ENCODE measurements around the gene TMEM86B. TPM values are rescaled to one million over a fixed set of nuclear protein-coding genes. Genes with fewer than 3 reads are reported as not detected.

TMEM86B gene, protein sequence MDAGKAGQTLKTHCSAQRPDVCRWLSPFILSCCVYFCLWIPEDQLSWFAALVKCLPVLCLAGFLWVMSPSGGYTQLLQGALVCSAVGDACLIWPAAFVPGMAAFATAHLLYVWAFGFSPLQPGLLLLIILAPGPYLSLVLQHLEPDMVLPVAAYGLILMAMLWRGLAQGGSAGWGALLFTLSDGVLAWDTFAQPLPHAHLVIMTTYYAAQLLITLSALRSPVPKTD
- total RNA-seq (2022) (4.2 and 4.7 TPM in 2 replicates), Bru-seq, nascent RNA (percentile 56 among the genes with signal in this experiment), BruChase-seq, experiment 1, labeled RNA remaining after a 6-hour chase (percentile 83 among the genes with signal in this experiment), BruChase-seq, experiment 2, labeled RNA remaining after a 2-hour chase (percentile 64 among the genes with signal in this experiment)
- long read RNA-seq, partial matches to known transcripts: 0 of 3 reads
- long read RNA-seq, other reads (novel, unspliced or antisense): 0 of 3 reads

- intact Hi-C loops (cut with micrococcal nuclease): no loop called here
- H3K36me3 Mint-ChIP-seq (ENCODE audit: insufficient read depth, unreplicated experiment): peaks cover 42% of the 10 kb centered on the region
- DNase-seq (ENCODE audit: unreplicated experiment): no peak
- POLR2A ChIA-PET: interaction anchor here (1.0 kb wide), 1 partner anchor 22 kb away, joined by 3 read pairs; no protein-coding TSS in a partner anchor
- BruUV-seq (replicated peaks): no TSS peak
- TF ChIP-seq, protein P1, sequence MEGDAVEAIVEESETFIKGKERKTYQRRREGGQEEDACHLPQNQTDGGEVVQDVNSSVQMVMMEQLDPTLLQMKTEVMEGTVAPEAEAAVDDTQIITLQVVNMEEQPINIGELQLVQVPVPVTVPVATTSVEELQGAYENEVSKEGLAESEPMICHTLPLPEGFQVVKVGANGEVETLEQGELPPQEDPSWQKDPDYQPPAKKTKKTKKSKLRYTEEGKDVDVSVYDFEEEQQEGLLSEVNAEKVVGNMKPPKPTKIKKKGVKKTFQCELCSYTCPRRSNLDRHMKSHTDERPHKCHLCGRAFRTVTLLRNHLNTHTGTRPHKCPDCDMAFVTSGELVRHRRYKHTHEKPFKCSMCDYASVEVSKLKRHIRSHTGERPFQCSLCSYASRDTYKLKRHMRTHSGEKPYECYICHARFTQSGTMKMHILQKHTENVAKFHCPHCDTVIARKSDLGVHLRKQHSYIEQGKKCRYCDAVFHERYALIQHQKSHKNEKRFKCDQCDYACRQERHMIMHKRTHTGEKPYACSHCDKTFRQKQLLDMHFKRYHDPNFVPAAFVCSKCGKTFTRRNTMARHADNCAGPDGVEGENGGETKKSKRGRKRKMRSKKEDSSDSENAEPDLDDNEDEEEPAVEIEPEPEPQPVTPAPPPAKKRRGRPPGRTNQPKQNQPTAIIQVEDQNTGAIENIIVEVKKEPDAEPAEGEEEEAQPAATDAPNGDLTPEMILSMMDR (IDR thresholded peaks at IDR 0.05; ENCODE audit: unreplicated experiment): no peak
- no peak within 1 kb of the TSS for H3K27ac Mint-ChIP-seq (ENCODE audit: low read depth, unreplicated experiment)
- H3K27me3 Mint-ChIP-seq (ENCODE audit: insufficient read depth, unreplicated experiment): no peaks in the 10 kb centered on the region
- CTCF ChIA-PET: interaction anchor here (0.6 kb wide), 2 partner anchors 36 to 87 kb away, joined by 3 read pairs; no protein-coding TSS in a partner anchor
- H3K9me3 Mint-ChIP-seq (ENCODE audit: unreplicated experiment): no peaks in the 10 kb centered on the region
- H3K4me3 Mint-ChIP-seq (ENCODE audit: unreplicated experiment): no peak within 1 kb of the TSS
- H3K4me1 Mint-ChIP-seq (ENCODE audit: insufficient read depth, unreplicated experiment): no peaks in the 10 kb centered on the region
Measured at GRCh38 chr19:55228403-55229031, at the start of gene TMEM86B. Gene TMEM86B, minus strand, starts transcription at chr19:55228763. Its CDS starts 22 bp downstream, at chr19:55228741.

GRCh38 chr19:55277494-55277893, 48.9 kb upstream of the TMEM86B start:
- Mint-ChIP-seq H3K4me1 (ENCODE audit: insufficient read depth, unreplicated experiment) (peaks cover 23% of the 10 kb centered on the region), H3K36me3 (ENCODE audit: insufficient read depth, unreplicated experiment) (peaks cover 27% of the 10 kb centered on the region), H3K9me3 (ENCODE audit: unreplicated experiment) (no peaks in the 10 kb centered on the region), H3K27me3 (ENCODE audit: insufficient read depth, unreplicated experiment) (no peaks in the 10 kb centered on the region), H3K4me3 (ENCODE audit: unreplicated experiment) (no peak overlapping the region), H3K27ac (ENCODE audit: low read depth, unreplicated experiment) (peak overlapping the region; percentile 53)
- TF ChIP-seq, protein P1 (IDR thresholded peaks at IDR 0.05; ENCODE audit: unreplicated experiment): no peak
- BruUV-seq (replicated peaks): no TSS peak
- POLR2A ChIA-PET: interaction anchor here (1.2 to 1.3 kb wide), 3 partner anchors 18 to 160 kb away, joined by 3 to 6 read pairs (median 4); partner anchors contain the start of genes PPP1R12C and PPP6R1
- intact Hi-C loops (cut with micrococcal nuclease): no loop called here
- CTCF ChIA-PET: interaction anchor here (0.5 to 0.7 kb wide), 3 partner anchors 25 to 136 kb away, joined by 3 to 4 read pairs (median 3); no protein-coding TSS in a partner anchor
- no peak for DNase-seq (ENCODE audit: unreplicated experiment)

- no TSS peak for BruUV-seq (replicated peaks)
- ChIA-PET POLR2A (no interaction called here), CTCF (interaction anchor here (0.6 to 0.7 kb wide), 2 partner anchors 20 to 25 kb away, joined by 3 to 4 read pairs; no protein-coding TSS in a partner anchor)
- no peaks in the 10 kb centered on the region for H3K9me3 Mint-ChIP-seq (ENCODE audit: unreplicated experiment)
- H3K4me3 Mint-ChIP-seq (ENCODE audit: unreplicated experiment): no peak overlapping the region
- TF ChIP-seq, protein P1 (IDR thresholded peaks at IDR 0.05; ENCODE audit: unreplicated experiment): no peak
- peaks cover 33% of the 10 kb centered on the region for H3K36me3 Mint-ChIP-seq (ENCODE audit: insufficient read depth, unreplicated experiment)
- peaks cover 23% of the 10 kb centered on the region for H3K4me1 Mint-ChIP-seq (ENCODE audit: insufficient read depth, unreplicated experiment)
- no peak for DNase-seq (ENCODE audit: unreplicated experiment)
- H3K27me3 Mint-ChIP-seq (ENCODE audit: insufficient read depth, unreplicated experiment): no peaks in the 10 kb centered on the region
- intact Hi-C loops (cut with micrococcal nuclease): no loop called here
- H3K27ac Mint-ChIP-seq (ENCODE audit: low read depth, unreplicated experiment): peak overlapping the region; percentile 53
Measured at GRCh38 chr19:55276720-55277430, 48.3 kb upstream of the TMEM86B start.
